CD4-positive, alpha-beta T cell treated with Interleukin-15 for 4 hours (primary cell): ENCODE data around the gene SRP68.

ENCODE experiments used
- DNase-seq: peaks from one replicate; pipeline ENCODE4 v3.0.0-alpha.2; 2020; ENCODE audit warnings: low spot score

The SRP68 gene

GRCh38 chr17:76072148-76072858, at the start of gene SRP68:
Gene SRP68 (minus strand): TSS chr17:76072517. CDS start chr17:76072491, 26 bp downstream.
- peak; percentile 88 for DNase-seq

- no peak for DNase-seq
These were observed 49.7 kb upstream of the SRP68 start for GRCh38 chr17:76121932-76122430.

- no peak for DNase-seq
These were observed 48.3 kb upstream of the SRP68 start for GRCh38 chr17:76120658-76121008.

- no peak for DNase-seq
These were observed 47.4 kb upstream of the SRP68 start for GRCh38 chr17:76119409-76120371.

GRCh38 chr17:76115138-76115754, 42.9 kb upstream of the SRP68 start:
- DNase-seq, result no peak

- no peak for DNase-seq
These were observed 39.6 kb upstream of the SRP68 start for GRCh38 chr17:76111956-76112355.

GRCh38 chr17:76107509-76107908, 35.2 kb upstream of the SRP68 start:
- DNase-seq, result peak; percentile 27

- no peak for DNase-seq
These were observed 34.4 kb upstream of the SRP68 start for GRCh38 chr17:76106703-76107102.

- no peak for DNase-seq
These were observed 32.5 kb upstream of the SRP68 start for GRCh38 chr17:76104896-76105231.

GRCh38 chr17:76104140-76104895, 32.0 kb upstream of the SRP68 start:
- DNase-seq, result no peak

- peak; percentile 94 for DNase-seq
These were observed 31.2 kb upstream of the SRP68 start, which contains the start of gene EXOC7 for GRCh38 chr17:76103274-76104139. Gene EXOC7 (minus strand): TSS chr17:76103787. CDS start chr17:76103692, 95 bp downstream.

- no peak for DNase-seq
These were observed 30.6 kb upstream of the SRP68 start for GRCh38 chr17:76102944-76103273.

- no peak for DNase-seq
These were observed 25.5 kb upstream of the SRP68 start for GRCh38 chr17:76097716-76098295.

- no peak for DNase-seq
These were observed 23.6 kb upstream of the SRP68 start for GRCh38 chr17:76095943-76096342.

- DNase-seq, result no peak
These were observed 21.7 kb upstream of the SRP68 start for GRCh38 chr17:76094046-76094445.

- DNase-seq, result no peak
These were observed 20.5 kb upstream of the SRP68 start for GRCh38 chr17:76092526-76093413.

GRCh38 chr17:76091526-76092286, 19.4 kb upstream of the SRP68 start:
- DNase-seq, result peak; percentile 16

GRCh38 chr17:76090517-76091129, 18.3 kb upstream of the SRP68 start:
- no peak for DNase-seq
